DMS53 (cell line): ENCODE data around the gene EPHB6.

ENCODE experiments used
- DNase-seq: peaks from one replicate; lab custom pipeline; 2025; lab: John Stamatoyannopoulos, UW

Gene EPHB6

GRCh38 chr7:142896151-142896550, 41.3 kb downstream of the EPHB6 start:
- no peak for DNase-seq

- DNase-seq: no peak
Measured at GRCh38 chr7:142896741-142897379, 42.0 kb downstream of the EPHB6 start.

- DNase-seq: no peak
Measured at GRCh38 chr7:142897691-142898090, 42.8 kb downstream of the EPHB6 start.

- DNase-seq: no peak
Measured at GRCh38 chr7:142898377-142899170, 43.7 kb downstream of the EPHB6 start.

- DNase-seq: no peak
Measured at GRCh38 chr7:142899661-142900060, 44.8 kb downstream of the EPHB6 start.

- no peak for DNase-seq
Measured at GRCh38 chr7:142901426-142902259, 46.8 kb downstream of the EPHB6 start.

- DNase-seq: no peak
Measured at GRCh38 chr7:142904128-142904527, 49.3 kb downstream of the EPHB6 start.

GRCh38 chr7:142905759-142906158, 50.9 kb downstream of the EPHB6 start:
- DNase-seq: no peak

GRCh38 chr7:142906643-142907042, 51.8 kb downstream of the EPHB6 start:
- DNase-seq: no peak

GRCh38 chr7:142908290-142908689, 53.4 kb downstream of the EPHB6 start:
- DNase-seq: no peak

- peak; percentile 46 for DNase-seq
Measured at GRCh38 chr7:142908921-142909890, 54.3 kb downstream of the EPHB6 start.

GRCh38 chr7:142910031-142910433, 55.2 kb downstream of the EPHB6 start:
- DNase-seq: no peak

- DNase-seq: no peak
Measured at GRCh38 chr7:142910481-142910880, 55.6 kb downstream of the EPHB6 start.

GRCh38 chr7:142913051-142913450, 58.2 kb downstream of the EPHB6 start:
- DNase-seq: no peak

GRCh38 chr7:142913566-142913965, 58.7 kb downstream of the EPHB6 start:
- no peak for DNase-seq

- no peak for DNase-seq
Measured at GRCh38 chr7:142914121-142914520, 59.2 kb downstream of the EPHB6 start.

GRCh38 chr7:142915315-142915714, 60.4 kb downstream of the EPHB6 start:
- no peak for DNase-seq

- DNase-seq: no peak
Measured at GRCh38 chr7:142916508-142916907, 61.6 kb downstream of the EPHB6 start.

- no peak for DNase-seq
Measured at GRCh38 chr7:142917447-142917846, 62.6 kb downstream of the EPHB6 start.

- no peak for DNase-seq
Measured at GRCh38 chr7:142918901-142919300, 64.0 kb downstream of the EPHB6 start.

- DNase-seq: no peak
Measured at GRCh38 chr7:142919656-142920055, 64.8 kb downstream of the EPHB6 start.
